Endometrial microvascular endothelial cells (primary cell): ENCODE measurements around the gene PLOD3. TPM values are rescaled to one million over a fixed set of nuclear protein-coding genes. Genes with fewer than 3 reads are reported as not detected.

Experiments used
- in situ Hi-C: cut with HindIII; loops from 2 replicates; pipeline ENCODE4 v1.10.0; 2017; ENCODE audit warnings: low sequenced_read_pairs, low pct_unique_long_range_greater_than_20kb; ENCODE audit errors: inconsistent ontology term
- total RNA-seq: library from RNA; depleted of rRNA; stranded (reverse); fragments of >200 nt; gene quantifications from one replicate; pipeline ENCODE4 v1.2.3, GENCODE V29; 2015; ENCODE audit errors: inconsistent ontology term

The PLOD3 gene
- total RNA-seq, 1 donor from 2014 or later = 109 TPM

DNA sequence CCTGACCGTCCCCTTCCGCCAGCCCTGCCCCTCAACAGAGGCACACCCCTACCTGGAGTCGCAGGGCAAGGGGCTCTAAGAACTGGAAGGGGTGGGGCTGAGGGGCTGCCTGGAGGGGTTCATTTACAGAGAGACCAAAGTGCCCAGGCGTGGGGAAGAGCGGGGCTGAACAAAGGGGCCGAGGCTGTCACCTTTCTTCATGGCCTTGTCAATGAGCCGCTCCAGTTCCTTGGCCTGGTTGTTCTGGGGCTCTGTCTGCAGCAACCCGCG lies 22.5 kb upstream of the PLOD3 start:
- in situ Hi-C loops = no loop called here

- in situ Hi-C loops = no loop called here
These were observed 22.0 kb upstream of the PLOD3 start for GRCh38 chr7:101239191-101239950.

DNA sequence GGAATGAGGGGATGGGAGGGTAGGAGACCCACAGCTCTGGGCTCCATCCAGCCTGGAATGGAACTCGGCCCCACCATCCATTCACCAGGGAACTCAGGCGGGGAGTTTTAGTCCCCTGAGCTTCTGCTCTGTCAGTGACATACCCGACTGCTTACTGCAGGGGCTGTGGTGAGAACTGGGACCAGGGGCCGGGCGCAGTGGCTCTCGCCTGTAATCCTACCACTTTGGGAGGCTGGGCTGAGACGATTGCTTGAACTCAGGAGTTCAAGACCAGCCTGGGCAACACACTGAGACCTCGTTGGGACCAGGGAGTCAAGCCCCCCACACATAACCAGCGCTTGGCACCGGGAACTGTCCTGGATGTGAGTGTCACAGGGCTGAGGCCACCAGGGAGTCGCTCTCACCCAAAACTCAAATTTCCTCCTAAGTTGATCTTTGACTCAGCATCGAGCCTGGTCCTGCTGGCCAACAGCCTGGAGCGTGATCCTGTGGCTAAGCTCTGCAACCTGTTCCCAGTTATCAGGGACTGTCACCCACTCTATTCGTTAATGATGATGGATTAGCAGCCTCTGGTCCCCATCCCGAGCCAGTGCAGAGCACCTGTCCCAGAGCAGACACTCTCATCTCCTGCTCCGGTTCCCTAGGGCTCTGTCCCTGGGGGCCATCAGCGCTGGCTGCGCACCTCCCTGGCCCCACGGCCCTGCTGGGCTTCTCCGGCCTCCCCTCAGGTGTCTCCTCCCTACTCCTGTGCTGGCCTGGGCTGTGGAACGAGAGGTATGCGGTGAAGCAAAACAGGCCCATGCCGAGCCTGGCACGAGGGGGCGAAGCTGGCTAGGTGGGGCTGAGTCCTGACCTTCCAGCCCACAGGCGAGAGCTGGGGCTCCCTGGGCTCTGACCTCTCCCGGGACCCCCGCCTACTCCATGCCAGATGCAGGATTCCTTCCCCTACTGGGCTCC lies 21.1 kb upstream of the PLOD3 start:
- in situ Hi-C loops = no loop called here

DNA sequence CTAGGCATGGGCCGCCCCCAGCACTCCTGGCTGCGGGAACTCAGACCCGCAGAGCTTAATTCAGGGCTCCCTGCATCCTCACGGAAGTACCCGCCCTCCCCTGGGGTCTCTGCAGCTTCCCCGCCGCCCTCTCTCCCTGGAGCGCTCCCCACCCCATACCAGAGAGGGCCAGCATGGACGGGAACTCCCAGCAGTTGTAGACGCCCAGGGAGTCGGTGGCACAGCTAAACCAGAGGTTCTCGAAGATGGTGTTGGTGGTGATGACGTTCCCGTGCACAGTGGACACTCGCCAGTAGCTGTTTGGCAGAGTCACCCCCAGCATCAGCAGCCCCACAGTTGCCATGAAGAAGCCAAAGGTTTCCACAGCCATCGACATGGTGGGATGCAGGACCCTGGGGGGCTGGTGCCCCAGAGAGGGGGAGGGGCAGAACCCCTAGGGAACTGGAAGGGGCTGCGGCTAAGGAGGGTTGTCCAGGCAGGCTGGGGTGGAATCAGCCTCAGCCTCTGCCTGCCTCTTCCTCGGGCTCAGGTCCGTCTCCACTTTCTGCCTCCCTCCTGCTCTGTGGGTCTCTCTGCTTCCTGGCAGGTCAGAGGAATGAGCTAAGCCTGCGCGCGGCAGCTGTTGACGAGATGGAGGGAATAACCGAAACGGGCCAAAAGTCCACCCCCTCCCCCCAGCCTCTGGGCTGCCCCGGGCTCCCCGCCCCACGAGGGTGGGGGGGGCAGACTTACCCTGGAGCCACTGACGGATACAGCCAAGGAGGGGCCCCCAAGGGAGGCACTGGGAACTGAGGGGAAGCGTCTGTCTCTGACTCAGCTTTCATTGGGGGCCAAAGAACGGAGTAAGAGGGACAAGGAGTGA lies 20.1 kb upstream of the PLOD3 start, which contains the start of gene CLDN15:
Gene CLDN15, minus strand, starts transcription at position 597 of the 862 bp plus-strand sequence. Its CDS starts 221 bp downstream, at position 376.
- in situ Hi-C loops = no loop called here

DNA sequence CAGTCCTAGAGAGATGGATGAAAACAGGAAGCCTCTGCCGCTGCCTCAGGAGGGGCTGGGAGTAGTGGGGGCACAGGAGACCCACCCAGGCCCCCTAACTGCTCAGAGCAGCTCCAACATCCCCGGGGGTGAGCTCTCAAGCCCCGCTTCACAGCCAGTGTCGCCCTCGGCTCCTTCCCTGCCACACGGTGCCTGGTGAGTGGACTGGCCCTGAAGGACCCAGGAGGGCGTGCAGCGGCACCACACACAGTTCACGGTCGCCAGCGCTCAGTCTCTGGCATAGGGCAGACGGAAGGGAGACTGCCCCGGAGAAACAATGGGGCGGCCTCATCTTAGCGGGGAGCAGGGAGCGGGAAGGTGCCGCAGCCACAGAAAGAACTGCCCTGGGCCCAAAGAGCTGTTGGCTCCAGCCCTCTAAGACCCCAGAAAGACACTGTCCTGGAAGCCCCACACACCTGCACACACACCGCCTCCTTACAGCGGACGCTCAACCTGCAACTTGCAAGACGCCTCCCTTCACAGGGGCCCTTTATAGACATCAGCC lies 19.0 kb upstream of the PLOD3 start:
- in situ Hi-C loops = no loop called here

DNA sequence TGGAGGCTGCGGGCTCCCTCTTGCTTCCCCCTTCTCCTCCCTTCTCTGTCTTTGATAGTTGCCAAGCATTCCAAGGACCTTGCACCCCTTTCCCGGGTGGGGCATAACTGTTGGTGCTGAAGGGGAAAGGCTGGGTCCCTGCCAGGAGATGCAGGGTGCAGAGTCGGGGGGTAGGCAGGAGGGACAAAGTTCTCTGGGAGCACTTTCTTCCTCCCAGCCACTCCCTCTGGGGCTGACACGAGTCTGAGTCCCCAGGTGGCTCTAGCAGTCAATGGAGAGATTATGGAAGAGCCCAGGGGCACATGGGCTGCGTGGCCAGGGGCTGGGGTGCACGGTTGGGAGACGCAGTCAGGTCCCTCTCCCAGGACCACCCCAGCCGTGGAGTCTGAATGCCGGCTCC lies 18.1 kb upstream of the PLOD3 start:
- in situ Hi-C loops = no loop called here

DNA sequence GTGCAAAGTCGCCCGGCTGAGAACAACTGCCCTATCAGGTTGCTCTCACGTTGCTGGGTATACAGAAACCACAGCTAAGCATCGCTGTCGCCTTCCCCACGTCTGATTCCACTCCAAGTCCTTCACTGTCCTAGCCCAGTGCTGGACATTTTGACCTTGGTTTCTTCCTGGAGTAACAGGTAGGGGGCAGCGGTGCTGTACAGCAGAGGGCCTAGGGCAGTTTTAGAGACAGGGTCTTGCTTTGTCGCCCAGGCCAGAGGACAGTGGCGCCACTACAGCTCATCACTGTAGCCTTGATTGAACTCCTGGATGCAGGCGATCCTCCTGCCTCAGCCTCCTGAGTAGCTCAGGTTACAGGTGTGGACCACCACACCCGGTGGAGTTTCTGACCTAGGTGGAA lies 17.7 kb upstream of the PLOD3 start:
- in situ Hi-C loops = no loop called here

- in situ Hi-C loops = no loop called here
These were observed 17.3 kb upstream of the PLOD3 start for GRCh38 chr7:101234636-101235035.

DNA sequence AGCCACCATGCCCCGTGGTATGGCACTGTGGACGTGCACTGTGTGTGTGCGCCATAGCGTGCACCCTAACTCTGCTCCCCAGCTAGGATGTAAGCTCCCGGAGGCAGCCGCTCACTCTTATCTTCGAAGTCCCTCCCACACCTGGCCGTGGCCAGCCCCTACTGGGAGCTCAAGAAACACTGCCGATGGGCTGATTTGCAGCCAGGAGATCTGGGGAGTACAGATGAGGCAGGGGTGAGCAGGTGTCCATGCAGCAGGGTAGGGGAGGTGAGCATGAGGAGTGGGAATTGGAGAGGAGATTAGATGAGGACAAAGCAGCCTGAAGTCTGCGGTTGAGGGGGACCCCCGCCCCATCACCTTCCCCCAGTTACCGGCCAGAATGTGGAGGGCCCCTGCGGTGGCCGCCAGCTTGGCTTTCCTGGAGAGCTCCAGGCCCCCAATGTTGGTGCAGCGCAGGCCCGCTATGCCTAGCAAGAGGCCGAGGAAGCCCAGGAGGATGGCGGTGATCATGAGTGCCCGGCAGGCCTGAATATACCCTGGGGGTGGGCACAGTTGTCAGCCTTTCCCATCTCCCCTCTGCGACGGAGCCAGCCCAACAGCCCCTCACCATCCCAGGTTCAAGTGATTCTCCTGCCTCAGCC lies 16.6 kb upstream of the PLOD3 start:
- in situ Hi-C loops = no loop called here

- in situ Hi-C loops = no loop called here
These were observed 14.9 kb upstream of the PLOD3 start for GRCh38 chr7:101232141-101232850.

- in situ Hi-C loops = no loop called here
These were observed 14.3 kb upstream of the PLOD3 start for GRCh38 chr7:101231644-101232043.

- in situ Hi-C loops = no loop called here
These were observed 9.3 kb upstream of the PLOD3 start for GRCh38 chr7:101226721-101227120.

DNA sequence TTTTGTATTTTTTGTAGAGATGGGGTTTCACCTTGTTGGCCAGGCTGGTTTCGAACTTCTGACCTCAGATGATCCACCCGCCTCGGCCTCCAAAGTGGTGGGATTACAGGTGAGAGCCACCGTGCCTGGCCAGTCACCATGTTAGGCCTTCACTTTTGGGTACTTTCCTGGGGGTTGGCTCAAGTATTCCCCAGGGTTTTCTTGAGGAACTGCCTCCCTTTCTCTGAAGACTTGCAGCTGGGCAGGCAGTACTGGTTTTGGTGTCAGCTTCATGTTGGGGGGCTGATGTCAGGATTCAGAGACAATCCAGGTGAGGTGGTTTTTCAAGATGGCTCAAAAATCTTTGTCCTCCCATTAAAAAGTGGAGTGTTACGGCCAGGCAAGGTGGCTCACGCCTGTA lies 8.3 kb upstream of the PLOD3 start:
- in situ Hi-C loops = no loop called here

DNA sequence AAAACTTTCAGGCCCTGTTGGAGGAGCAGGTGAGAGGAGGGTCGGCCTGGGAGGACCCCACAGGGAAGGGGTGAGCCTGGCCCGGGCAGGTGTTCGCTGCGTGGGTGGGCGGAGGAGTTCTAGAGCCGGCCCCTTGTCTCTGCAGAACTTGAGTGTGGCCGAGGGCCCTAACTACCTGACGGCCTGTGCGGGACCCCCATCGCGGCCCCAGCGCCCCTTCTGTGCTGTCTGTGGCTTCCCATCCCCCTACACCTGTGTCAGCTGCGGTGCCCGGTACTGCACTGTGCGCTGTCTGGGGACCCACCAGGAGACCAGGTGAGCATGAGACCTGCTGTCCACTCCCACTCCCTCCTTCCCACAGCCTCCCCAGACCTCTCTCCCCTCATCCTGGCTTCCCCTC lies 6.1 kb upstream of the PLOD3 start:
- in situ Hi-C loops = no loop called here

- in situ Hi-C loops = no loop called here
These were observed 5.0 kb upstream of the PLOD3 start for GRCh38 chr7:101222275-101222830.

- in situ Hi-C loops = no loop called here
These were observed 2.9 kb upstream of the PLOD3 start for GRCh38 chr7:101220295-101220694.

- in situ Hi-C loops = no loop called here
These were observed 1.1 kb upstream of the PLOD3 start for GRCh38 chr7:101218236-101219125.
